ENCODE results near the gene ZNF777. TPM values are rescaled to one million over a fixed set of nuclear protein-coding genes. Genes with fewer than 3 reads are reported as not detected.

Gene ZNF777
- total RNA-seq, 1 donor from 2014 or later, result 16.3 TPM

DNA sequence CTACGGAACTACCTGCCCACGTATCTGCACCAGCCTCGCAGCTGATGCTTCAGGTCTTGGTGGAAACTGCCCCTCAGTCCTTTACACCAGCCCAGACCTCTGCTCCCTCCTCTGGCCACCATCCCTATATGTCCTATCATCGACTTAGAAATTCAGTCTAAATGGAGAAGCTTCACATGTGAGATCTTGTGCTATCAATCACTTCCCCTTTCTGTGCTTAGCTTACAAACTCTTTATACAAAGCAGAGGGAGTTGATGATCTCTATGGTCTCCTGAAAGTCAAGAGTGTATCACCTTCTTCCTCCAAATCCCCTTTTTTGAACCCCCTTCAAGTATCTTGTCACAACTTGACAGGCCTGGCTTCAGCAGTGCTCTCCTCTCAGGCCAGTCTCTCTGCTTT lies 30.7 kb downstream of the ZNF777 start:
- DNase-seq (ENCODE audit: extremely low spot score, unreplicated experiment), result no peak
- Mint-ChIP-seq H3K4me3 (ENCODE audit: unreplicated experiment) (no peak overlapping the region), H3K9me3 (ENCODE audit: unreplicated experiment) (no peaks in the 10 kb centered on the region), H3K27me3 (ENCODE audit: unreplicated experiment) (no peaks in the 10 kb centered on the region), H3K27ac (ENCODE audit: unreplicated experiment) (no peak overlapping the region), H3K36me3 (ENCODE audit: unreplicated experiment) (peaks cover 53% of the 10 kb centered on the region), H3K4me1 (ENCODE audit: unreplicated experiment) (no peaks in the 10 kb centered on the region)
- TF ChIP-seq, protein P1, sequence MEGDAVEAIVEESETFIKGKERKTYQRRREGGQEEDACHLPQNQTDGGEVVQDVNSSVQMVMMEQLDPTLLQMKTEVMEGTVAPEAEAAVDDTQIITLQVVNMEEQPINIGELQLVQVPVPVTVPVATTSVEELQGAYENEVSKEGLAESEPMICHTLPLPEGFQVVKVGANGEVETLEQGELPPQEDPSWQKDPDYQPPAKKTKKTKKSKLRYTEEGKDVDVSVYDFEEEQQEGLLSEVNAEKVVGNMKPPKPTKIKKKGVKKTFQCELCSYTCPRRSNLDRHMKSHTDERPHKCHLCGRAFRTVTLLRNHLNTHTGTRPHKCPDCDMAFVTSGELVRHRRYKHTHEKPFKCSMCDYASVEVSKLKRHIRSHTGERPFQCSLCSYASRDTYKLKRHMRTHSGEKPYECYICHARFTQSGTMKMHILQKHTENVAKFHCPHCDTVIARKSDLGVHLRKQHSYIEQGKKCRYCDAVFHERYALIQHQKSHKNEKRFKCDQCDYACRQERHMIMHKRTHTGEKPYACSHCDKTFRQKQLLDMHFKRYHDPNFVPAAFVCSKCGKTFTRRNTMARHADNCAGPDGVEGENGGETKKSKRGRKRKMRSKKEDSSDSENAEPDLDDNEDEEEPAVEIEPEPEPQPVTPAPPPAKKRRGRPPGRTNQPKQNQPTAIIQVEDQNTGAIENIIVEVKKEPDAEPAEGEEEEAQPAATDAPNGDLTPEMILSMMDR (IDR thresholded peaks at IDR 0.05), result no peak

DNA sequence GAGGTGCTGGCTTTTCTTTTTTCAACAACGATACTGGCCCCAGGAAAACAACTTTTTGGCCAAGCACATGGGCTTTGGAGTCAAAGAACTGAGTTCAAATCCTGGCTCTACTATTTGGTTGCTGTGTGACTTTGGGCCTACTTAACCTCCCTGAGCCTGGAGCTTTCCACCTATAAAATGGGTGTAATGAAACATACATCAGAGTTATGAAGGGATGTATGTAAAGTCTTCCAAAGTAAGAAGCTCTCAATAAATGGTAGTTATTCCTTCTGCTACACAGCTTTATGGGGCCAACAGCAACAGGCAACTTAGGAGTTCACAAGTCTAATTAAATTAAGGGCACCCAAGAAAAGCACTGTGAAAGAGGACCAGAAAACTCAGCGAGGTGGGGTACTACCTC lies 33.0 kb downstream of the ZNF777 start:
- Mint-ChIP-seq H3K27ac (ENCODE audit: unreplicated experiment) (no peak overlapping the region), H3K4me1 (ENCODE audit: unreplicated experiment) (no peaks in the 10 kb centered on the region), H3K9me3 (ENCODE audit: unreplicated experiment) (no peaks in the 10 kb centered on the region), H3K36me3 (ENCODE audit: unreplicated experiment) (peaks cover 37% of the 10 kb centered on the region), H3K27me3 (ENCODE audit: unreplicated experiment) (no peaks in the 10 kb centered on the region), H3K4me3 (ENCODE audit: unreplicated experiment) (no peak overlapping the region)
- TF ChIP-seq, protein P1 (IDR thresholded peaks at IDR 0.05), result no peak
- no peak for DNase-seq (ENCODE audit: extremely low spot score, unreplicated experiment)

DNA sequence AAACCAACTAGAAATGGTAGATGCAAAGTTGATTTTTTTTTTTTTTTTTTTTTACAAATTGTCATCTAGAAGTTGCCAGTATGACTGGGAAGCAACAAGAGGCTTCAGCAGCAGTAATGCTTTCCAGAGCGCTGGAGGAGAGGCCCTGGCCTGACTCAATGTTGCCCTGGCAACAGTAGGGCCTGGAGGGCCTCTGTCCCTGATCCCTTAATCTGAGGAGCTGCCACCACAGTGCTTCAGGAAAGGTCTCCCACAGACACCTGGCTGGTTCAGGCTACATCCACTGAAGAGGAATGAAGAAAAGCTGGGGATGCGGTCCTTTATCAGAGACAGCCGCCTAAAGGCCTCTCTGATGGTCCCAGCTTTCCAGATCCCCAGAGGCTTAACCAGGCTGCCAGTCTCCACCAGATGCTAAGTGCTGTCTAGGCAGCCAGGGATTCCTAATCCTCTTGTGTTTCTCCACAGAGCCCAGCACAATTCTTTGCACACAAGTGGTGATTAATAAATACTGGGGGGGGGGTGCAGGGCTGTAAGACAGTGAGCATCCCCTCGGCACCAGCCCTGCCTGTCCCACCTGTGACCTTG lies 33.7 kb downstream of the ZNF777 start:
- H3K27me3 Mint-ChIP-seq (ENCODE audit: unreplicated experiment), result no peaks in the 10 kb centered on the region
- no peak overlapping the region for H3K4me3 Mint-ChIP-seq (ENCODE audit: unreplicated experiment)
- peaks cover 31% of the 10 kb centered on the region for H3K36me3 Mint-ChIP-seq (ENCODE audit: unreplicated experiment)

DNA sequence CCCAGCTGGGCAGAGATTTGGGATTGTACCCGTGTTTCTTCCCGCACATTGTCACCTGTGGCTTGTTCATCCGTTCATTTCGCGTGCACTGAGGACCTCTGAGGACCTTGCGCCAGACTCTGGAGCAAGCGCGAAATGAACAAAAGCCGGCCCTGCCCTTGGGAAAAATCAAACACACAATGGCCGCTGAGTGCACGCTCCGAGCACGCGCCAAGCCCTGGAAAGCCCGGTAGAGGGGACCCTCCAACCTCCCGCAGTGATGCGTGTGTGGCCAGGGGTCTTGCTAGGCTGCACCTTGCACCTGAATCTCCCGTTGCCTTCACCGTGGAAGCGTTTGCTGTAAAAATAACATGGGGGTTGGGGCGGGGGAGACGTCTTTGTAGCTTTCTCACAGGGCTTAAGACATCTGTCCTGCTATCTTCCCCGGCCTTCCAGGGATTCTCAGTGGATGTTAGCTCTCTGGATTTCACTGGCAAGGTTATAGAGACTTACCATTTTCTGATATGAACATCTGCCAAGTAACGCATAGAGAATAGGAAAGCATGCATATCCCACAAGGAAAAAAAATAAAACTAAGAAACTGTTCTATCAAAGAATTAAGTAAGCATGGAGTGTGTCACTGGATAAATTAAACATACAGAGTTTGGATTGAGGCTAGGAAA lies 37.3 kb downstream of the ZNF777 start:
- Mint-ChIP-seq H3K27ac (ENCODE audit: unreplicated experiment) (no peak overlapping the region), H3K4me3 (ENCODE audit: unreplicated experiment) (no peak overlapping the region), H3K36me3 (ENCODE audit: unreplicated experiment) (peaks cover 5% of the 10 kb centered on the region), H3K9me3 (ENCODE audit: unreplicated experiment) (no peaks in the 10 kb centered on the region), H3K27me3 (ENCODE audit: unreplicated experiment) (no peaks in the 10 kb centered on the region), H3K4me1 (ENCODE audit: unreplicated experiment) (peaks cover 3% of the 10 kb centered on the region)
- TF ChIP-seq, protein P1 (IDR thresholded peaks at IDR 0.05), result no peak
- no peak for DNase-seq (ENCODE audit: extremely low spot score, unreplicated experiment)

More for the DNA sequence above, 33.7 kb downstream of the ZNF777 start:
- no peak for DNase-seq (ENCODE audit: extremely low spot score, unreplicated experiment)
- Mint-ChIP-seq H3K4me1 (ENCODE audit: unreplicated experiment) (no peaks in the 10 kb centered on the region), H3K27ac (ENCODE audit: unreplicated experiment) (no peak overlapping the region), H3K9me3 (ENCODE audit: unreplicated experiment) (no peaks in the 10 kb centered on the region)
- TF ChIP-seq, protein P1 (IDR thresholded peaks at IDR 0.05), result no peak

DNA sequence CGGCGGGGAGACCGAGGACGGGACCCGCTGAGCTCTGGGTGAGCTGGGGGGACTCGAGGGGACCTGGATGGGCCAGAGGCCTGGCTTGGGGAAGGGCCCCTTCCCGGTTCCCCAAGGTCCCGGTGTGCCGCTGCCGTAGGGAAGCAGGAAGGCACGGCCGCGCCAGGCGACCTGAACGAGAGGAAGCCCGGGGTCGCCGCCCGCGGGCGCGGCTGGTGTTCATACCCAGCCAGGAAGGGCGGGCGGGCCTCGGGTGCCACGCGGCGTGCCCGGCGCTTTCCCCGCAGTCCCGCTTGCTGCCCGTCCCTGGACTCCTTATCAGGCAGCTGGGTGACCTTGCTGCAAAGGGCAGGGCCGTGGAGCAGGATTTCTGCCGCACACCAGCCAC lies 38.0 kb downstream of the ZNF777 start:
- no peaks in the 10 kb centered on the region for H3K27me3 Mint-ChIP-seq (ENCODE audit: unreplicated experiment)
- DNase-seq (ENCODE audit: extremely low spot score, unreplicated experiment), result no peak
- TF ChIP-seq, protein P1 (IDR thresholded peaks at IDR 0.05), result no peak
- peaks cover 3% of the 10 kb centered on the region for H3K36me3 Mint-ChIP-seq (ENCODE audit: unreplicated experiment)
- H3K4me1 Mint-ChIP-seq (ENCODE audit: unreplicated experiment), result peaks cover 3% of the 10 kb centered on the region
- no peak overlapping the region for H3K27ac Mint-ChIP-seq (ENCODE audit: unreplicated experiment)
- no peak overlapping the region for H3K4me3 Mint-ChIP-seq (ENCODE audit: unreplicated experiment)
- no peaks in the 10 kb centered on the region for H3K9me3 Mint-ChIP-seq (ENCODE audit: unreplicated experiment)
